Activated CD4-positive, alpha-beta T cell treated with anti-CD3 and anti-CD28 coated beads, Interleukin-2, amount 50 U/mL, for 16 hours (primary cell): ENCODE results near the gene GJC3.
"Not testable (repeated sequence)": the region's sequence is repeated elsewhere in the genome, so short reads cannot be mapped to it uniquely, and the experiment has no call there.

ENCODE experiments used
- DNase-seq: peaks from one replicate; pipeline ENCODE4 v3.0.0-alpha.2; 2020

GJC3 gene, protein sequence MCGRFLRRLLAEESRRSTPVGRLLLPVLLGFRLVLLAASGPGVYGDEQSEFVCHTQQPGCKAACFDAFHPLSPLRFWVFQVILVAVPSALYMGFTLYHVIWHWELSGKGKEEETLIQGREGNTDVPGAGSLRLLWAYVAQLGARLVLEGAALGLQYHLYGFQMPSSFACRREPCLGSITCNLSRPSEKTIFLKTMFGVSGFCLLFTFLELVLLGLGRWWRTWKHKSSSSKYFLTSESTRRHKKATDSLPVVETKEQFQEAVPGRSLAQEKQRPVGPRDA

DNA sequence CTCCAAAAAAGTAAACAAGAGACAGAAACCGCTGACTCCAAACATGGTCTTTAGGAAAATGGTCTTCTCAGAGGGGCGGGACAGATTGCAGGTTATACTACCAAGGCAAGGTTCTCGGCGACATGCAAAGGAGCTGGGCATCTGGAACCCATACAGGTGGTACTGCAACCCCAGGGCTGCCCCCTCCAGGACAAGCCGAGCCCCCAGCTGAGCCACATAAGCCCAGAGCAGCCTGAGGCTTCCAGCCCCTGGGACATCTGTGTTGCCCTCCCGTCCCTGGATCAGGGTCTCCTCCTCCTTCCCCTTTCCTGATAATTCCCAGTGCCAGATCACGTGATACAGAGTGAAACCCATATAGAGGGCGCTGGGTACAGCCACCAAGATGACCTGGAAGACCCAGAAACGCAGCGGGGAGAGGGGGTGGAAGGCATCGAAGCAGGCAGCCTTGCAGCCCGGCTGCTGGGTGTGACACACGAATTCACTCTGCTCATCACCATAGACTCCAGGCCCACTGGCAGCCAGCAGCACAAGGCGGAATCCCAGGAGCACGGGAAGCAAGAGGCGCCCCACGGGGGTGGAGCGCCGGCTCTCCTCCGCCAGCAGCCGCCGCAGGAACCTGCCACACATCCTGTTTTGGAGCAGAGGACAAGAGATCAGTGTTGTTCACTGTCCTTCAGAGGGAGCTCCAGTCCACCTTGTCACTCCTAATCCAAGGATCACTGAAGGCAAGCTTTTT lies at the start of gene GJC3:
Gene GJC3, minus strand, starts transcription at position 627 of the 736 bp plus-strand sequence. Its CDS starts 0 bp downstream, at position 627.
- peak; percentile 38 for DNase-seq

DNA sequence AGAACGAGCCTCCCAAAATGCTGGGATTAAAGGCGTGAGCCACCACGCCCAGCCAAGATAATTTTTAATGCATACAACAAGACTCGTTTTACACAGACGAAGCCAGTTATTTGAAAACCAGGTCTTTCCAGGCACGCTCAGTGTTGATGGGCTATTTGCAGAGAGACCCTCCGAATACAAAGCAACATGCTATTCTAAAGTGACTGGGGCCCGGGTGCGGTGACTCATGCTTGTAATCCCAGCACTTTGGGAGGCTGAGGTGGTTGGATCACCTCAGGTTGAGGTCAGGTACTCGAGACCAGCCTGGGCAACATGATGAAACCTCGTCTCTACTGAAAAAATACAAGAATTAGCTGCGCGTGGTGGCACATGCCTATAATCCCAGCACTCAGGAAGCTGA lies 47.2 kb upstream of the GJC3 start:
- no peak for DNase-seq

DNA sequence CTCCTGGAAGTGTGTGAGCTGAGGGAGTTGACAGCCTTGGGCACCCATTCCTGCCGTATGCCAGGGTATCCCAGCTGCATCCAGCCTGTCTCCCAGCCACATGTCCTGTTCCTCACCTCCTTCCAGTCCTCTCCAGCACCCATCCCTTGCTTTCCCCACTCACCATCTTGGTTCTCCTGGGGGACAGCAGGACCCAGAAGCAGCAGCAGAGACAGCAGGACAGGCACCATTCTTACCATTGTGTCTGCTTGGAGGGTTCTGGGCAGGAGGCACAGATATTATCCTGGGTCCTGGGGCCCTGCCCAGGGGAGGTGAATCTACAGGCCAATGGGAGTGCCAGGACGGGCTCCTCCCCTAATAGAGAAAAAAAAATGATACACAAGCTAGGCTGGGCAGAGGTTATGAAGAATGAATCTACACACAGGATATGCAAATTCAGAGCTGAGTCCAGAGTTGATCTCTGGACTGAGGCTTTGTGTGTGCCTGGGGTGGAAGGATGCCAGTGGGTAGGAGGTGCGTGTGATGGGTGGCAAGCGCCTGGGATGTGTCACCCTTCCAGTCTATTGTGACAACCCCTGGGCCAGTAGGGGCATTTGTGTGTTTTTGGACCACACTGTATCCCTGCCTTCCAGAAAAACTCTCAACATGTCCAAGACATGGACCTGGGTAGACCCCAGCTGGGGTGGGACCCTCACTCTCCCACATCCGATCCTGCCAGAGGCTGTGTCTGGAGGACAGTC lies 46.5 kb upstream of the GJC3 start, which contains the start of gene AZGP1:
Gene AZGP1, minus strand, starts transcription at position 250 of the 740 bp plus-strand sequence. Its CDS starts 11 bp downstream, at position 239.
- no peak for DNase-seq

DNA sequence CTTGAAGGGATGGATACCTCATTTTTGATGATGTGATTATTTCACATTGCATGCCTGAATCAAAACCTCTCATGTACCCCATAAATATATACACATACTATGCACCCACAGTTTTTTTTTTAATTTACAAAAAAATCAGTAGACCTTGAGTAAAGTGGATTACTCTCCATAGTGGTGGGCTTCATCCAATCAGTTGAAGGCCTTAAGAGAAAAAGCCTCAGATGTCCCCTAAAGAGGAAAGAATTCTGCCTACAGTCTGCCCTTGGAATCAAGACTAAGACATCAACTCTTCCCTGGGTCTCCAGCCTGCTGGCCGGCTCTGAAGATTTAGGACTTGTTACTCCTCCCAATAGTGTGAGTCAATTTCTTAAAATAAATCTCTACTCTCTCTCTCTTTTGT lies 45.3 kb upstream of the GJC3 start:
- DNase-seq = no peak

DNA sequence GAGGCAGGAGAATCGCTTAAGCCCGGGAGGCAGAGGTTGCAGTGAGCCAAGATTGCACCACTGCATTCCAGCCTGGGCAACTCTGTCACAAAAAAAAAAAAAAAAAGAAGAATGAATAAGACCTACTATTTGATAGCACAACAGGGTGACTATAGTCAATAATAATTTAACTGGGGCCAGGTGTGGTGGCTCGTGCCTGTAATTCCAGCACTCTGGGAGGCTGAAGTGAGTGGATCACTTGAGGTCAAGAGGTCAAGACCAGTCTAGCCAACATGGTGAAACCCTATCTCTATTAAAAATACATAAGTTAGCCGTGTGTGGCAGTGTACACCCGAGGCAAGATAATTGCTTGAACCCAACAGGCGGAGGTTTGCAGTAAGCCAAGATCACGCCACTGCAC lies 44.4 kb upstream of the GJC3 start:
- DNase-seq = not testable (repeated sequence)

DNA sequence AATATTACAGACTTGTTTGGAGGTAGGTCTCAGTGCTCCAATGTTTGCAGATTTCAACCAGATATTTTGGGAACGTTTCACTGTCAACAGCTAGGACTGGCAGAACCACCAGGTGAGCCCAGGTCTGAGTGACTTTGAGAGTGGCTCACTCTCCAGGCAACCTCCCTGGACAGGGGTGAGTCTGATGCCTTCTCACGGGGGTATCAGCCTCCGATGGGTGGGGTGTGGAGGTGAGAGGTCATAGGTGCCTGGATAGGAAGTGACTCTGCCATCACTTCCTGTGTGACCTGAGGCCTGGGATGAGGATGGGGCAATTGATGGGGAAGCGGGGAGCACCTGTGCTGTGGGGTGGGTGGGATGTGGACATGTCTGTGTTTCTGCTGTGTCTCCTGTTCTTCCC lies 41.8 kb upstream of the GJC3 start:
- no peak for DNase-seq

DNA sequence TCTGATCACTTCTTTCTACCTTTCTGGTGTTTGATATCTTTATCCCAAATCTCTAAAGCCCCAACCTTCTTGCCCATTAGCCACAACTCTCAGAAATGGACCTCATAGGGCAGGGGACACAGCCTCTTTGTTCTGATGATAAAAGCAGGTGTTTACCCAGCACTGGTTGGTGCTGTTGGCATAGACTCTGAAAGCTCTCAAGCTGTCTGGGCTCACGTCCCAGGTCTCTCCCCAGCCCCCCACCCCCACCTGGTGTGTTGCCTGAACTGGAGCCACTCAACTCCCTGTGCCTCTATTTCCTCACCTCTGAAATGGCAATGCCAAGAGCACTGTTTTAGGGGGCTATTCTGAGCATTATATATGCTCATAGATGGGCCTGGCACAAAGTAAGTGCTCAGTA lies 40.4 kb upstream of the GJC3 start:
- DNase-seq = not testable (repeated sequence)

DNA sequence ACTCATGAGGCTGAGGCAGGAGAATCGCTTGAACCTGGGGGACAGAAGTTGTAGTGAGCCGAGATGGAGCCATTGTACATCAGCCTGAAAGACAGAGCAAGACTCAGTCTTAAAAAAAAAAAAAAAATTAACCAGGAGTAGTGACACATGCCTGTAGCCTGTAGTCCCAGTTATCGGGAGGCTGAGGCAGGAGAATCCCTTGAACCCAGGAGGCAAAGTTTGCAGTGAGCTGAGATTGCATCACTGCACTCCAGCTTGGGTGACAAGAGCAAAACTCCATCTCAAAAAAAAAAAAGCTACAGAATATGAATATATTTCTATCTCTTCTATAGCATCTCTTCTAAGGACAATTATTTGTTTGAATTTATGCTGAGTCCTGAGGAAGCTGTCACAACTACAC lies 39.9 kb upstream of the GJC3 start:
- no peak for DNase-seq

DNA sequence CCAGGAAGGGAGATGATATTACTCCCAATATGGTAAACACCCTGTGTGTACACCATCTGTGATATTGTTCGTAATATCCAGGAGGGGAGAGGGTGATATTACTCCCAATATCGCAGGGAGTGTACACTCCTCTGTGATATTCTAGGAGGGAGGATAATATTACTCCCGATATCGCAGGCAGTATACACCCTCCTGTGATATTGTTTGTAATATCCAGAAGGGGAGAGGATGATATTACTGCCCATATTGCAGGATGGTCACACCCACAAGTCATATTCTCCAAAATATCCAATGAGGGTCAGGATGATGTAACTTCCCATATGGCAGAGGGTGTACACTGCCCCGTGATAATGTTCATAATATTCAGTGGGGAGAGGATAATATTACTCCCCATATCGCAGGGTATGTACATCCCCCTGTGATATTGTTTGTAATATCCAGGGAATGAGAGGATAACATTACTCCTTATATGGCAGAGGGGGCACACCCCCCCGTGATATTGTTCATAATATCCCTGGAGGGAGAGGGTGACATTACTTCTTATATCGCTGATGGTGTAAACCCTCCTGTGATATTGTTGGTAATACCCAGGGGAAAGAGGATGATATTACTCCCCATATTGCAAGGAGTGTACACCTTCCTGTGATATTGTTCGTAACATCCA lies 29.3 kb upstream of the GJC3 start:
- DNase-seq = no peak

DNA sequence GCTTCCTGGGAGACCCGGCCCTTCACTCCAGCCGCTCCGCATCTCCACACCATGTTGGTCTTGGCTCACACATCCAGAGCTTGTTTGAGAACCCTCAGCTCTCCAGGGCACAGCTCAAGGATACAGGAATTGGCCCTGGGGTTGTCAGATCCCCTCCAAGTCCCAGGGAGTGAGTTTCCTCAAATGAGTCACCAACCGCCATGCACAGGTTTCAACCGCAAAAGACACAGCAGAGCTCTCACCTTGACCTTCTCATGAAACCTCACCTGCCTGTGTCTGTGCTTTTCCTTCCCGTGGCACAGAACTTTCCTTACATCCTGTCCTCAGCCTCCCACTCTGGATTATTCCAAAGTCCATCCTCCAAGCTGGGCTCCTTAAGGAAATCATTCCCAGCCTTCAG lies 25.8 kb upstream of the GJC3 start:
- DNase-seq = peak; percentile 10

DNA sequence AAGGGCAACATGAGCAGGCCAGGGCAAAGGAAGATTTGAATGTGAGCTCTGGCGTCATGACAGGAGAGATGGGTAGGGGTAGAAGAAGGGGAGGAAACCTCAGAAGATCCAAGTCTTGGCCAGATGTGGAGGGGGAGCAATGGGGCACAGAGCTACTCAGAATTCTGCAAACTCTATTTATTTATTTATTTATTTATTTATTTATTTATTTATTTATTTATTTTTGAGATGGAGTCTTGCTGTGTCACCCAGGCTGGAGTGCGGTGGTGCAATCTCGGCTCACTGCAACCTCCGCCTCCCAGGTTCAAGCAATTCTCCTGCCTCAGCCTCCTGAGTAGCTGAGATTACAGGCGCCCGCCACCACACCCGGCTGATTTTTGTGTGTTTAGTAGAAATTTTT lies 25.2 kb upstream of the GJC3 start:
- not testable (repeated sequence) for DNase-seq

DNA sequence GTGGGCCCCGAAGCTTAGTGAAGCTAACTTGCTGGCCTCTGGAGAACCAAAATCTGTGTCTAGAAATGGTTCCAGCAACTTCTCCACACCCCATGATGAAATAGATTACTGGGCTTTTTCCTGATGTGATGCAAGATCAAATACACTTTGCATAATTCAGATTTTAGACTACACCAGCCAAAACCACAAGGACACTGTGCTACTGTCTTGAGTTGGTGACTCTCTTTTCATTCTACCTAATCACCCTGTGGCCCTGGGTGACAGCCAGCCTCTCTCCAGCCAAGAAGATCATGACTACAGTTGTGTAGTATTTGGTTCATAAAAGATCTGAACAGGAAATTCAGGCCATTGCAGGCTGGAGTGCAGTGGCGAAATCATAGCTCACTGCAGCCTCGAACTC lies 24.2 kb upstream of the GJC3 start:
- DNase-seq = peak; percentile 23

DNA sequence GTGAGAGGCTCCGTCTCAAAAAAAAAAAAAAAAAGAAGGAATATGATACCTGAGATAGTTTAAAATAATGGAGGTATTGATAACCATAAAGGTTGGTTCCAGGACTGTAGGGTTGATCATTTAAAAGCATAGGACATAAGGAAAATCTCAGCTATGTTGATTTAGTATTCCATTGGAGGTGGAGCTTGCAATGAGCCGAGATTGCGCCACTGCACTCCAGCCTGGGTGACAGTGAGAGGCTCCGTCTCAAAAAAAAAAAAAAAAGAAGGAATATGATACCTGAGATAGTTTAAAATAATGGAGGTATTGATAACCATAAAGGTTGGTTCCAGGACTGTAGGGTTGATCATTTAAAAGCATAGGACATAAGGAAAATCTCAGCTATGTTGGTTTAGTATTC lies 23.2 kb upstream of the GJC3 start:
- DNase-seq = not testable (repeated sequence)

DNA sequence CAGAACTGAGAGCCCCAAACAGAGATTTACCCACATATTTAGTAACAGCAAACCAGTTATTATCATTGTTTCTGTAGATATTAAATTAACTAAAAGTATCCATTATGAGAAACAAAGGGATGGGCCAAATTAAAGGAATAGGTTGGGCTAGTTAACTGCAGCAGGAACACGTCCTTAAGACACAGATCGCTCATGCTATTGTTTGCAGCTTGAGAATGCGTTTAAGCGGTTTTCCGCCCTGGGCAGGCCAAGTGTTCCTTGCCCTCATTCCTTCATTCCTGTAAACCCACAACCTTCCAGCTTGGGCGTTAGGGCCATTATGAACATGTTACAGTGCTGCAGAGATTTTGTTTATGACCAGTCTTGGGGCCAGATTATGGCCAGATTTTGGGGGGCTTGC lies 21.4 kb upstream of the GJC3 start:
- DNase-seq = not testable (repeated sequence)

DNA sequence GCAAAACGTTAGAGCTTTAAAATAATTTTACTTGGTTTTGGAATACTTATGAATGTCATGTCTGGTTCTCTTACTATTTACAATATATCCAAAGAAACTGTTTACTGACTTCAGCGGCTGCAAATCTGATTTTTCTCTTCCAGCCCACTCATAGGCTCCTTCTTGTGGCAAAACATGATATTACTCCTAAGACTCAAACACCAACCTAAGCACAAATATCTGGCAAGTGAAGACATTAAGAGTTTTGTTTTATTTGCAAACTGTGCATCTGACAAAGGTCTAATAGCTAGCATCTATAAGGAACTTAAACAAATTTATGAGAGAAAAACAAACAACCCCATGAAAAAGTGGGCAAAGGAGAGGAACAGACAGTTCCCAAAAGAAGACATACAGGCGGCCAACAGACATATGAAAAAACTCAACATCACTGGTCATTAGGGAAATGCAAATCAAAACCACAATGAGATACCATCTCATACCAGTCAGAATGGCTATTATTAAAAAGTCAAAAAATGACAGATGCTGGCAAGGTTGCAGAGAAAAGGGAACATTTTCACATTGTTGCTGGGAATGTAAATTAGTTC lies 20.3 kb upstream of the GJC3 start:
- DNase-seq = no peak

DNA sequence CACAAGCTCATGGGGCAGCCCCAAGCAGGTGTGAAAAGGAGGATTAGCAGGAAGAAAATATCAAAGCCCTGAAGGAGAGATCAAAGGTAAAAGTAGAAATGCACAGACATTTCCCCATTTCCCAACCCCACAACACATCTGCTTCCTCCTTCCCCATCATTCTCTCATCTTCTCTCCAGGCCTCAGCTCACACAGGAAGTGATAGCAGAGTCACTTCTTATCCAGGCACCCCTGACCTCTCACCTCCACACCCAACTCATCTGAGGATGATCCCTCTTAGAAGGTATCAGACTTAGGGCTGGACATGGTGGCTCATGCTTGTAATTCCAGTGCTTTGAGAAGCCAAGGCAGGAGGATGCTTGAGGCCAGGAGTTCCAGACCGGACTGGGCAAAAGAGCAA lies 18.2 kb upstream of the GJC3 start:
- DNase-seq = no peak

DNA sequence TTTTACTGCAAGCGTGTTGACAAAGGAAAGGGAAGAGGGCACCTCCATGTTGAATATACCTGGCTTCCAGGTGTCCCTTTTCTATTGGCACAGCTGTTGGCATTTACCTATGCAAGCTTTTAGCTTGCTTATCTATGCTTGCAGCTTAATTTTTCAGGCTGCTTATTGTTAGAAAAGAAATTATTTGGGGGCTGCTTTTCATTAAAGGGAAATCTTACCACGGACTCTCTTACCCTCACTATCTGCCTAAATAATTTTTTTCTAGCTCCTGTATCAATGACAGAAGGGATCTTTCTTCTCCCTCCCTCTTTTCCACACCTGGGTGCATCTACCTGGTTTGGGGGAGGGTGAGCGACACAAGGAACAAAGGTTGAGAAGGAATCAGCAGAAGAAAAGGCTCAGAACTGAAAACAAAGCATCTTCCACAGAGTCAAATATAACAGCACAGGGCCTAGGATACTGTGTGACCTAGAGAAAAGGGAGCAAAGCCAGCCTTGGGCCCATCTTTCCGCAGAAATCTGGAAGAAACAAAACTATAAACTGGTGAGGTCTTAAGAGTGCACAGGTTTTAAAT lies 15.2 kb upstream of the GJC3 start:
- DNase-seq = no peak

DNA sequence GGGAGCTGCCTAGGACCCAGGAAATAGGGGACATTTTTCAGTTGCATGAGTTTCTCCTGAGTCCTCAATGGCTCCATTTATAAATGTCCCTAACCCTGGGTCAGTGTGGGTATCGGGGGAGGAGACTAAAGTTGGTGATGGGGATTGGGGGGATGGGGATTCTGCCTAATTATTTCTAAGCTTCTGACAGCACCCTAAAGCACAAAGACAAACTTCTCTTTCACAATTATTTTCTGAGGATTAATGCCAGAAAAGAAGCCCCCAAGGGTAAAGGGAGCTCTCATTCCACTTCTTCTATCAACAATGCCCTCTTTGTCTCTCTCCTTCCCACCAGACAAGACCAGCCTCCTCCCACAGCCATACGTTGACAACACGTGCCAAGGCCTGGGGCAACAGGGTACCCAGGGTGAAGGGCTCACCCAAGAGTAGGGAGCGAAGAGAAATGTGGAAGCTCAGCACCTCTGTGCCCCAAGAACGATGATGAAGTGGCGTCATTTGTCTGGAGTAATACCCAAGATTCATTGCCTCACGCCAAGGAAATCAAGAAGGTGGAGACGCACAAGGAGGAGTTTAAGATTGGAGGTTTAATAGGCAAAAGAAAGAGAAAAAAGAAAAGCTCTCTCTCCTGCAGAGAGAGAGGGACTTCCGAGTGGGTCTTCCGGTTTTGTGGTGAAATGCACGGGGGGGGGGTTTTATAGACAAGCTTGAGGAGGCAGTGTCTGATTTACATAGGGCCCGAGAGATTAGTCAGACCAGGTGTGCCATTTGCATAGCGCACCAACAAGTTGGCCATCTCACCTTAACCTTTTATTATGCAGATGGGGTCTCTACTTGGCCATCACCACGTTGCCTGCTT lies 14.4 kb upstream of the GJC3 start:
- no peak for DNase-seq

DNA sequence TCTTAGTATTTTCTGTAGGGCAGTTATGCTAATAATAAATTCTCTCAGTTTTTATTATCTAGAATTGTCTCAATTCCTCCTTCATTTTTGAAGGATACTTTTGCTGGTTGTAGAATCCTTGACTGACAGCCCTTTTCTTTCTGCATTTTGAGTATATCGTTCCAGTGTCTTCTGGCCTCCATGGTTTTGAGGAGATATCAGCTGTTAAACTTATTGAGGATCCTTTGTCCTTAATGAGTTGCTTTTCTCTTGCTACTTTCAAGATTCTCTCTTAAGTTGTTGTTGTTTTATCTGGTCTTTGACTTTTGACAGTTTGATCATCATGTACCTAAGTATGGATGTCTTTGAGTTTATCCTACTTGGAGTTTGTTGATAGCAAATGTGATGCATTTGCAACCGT lies 8.9 kb upstream of the GJC3 start:
- no peak for DNase-seq

DNA sequence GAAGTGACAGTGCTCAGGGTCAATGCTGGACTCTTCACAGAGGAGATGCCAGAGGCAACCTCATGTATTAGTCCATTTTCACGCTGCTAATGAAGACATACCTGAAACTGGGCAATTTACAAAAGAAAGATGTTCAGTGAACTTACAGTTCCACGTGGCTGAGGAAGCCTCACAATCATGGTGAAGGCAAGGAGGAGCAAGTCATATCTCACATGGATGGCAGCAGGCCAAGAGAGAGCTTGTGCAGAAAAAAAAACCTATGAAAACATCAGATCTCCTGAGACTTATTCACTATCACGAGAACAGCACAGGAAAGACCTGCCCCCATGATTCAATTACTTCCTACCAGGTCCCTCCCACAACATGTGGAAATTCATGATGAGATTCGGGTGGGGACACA lies 5.6 kb upstream of the GJC3 start:
- not testable (repeated sequence) for DNase-seq

DNA sequence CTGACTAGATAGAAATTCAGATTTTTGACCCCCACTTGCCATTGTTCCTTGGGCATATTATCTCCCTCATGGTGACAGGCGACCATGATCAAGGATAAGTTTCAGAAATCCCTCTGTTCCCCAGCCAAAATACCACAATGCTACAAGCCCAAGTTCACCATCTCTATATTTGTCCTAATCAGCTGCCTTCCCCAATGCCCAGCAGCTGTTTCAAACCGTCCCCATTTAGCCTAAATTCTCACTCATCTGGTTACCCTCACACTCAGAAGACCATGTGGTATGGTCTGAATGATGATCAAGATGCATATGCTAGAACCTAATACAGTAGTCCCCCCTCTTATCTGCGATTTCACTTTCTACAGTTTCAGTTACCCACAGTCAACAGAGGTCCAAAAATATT lies 956 bp upstream of the GJC3 start:
- no peak for DNase-seq

DNA sequence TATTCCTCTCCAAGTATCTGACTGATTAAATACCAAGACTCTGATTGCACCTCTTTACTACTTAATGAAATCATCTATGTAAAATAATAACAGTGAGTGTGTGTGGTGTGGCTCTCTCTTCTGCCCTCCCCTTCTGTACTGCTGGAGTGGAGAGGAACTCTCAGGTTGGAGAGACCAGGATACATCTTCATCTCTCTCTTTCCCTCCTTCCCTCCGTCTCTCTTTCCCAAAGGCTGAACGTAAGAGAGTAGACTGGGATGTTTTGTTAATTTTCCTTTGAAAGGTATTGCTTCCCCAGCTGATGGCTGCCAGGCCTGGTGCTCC lies 272 bp upstream of the GJC3 start:
- DNase-seq = no peak
